WTC11 (cell line): ENCODE data around the gene RPS27. TPM values are rescaled to one million over a fixed set of nuclear protein-coding genes. Genes with fewer than 3 reads are reported as not detected.
A peak's percentile ranks its signal among the peaks of the same experiment; 100 is the strongest.

Experiments used
- ATF3 ChIP-seq: sonication (generic); formaldehyde crosslinking; conservative IDR thresholded peaks from 2 replicates; pipeline ENCODE4 v1.8.1; 2022; ENCODE audit warnings: mild to moderate bottlenecking, missing genetic modification reagents
- EMX1 ChIP-seq: fragments of 250-450 bp; sonication (Bioruptor Pico); IDR thresholded peaks from 2 replicates; pipeline ENCODE4 v1.8.0; 2021; ENCODE audit warnings: mild to moderate bottlenecking
- GRHL2 ChIP-seq: fragments of 250-450 bp; sonication (Bioruptor Pico); IDR thresholded peaks from 2 replicates; pipeline ENCODE4 v1.8.0; 2022; ENCODE audit warnings: mild to moderate bottlenecking, moderate library complexity; ENCODE audit not compliant: insufficient replicate concordance, severe bottlenecking
- GTF2I ChIP-seq: fragments of 250-450 bp; sonication (Bioruptor Pico); conservative IDR thresholded peaks from 2 replicates; pipeline ENCODE4 v1.4.0; 2021; ENCODE audit warnings: mild to moderate bottlenecking
- JUN ChIP-seq: sonication (generic); formaldehyde crosslinking; IDR thresholded peaks from 2 replicates; pipeline ENCODE4 v1.8.0; 2023; ENCODE audit warnings: mild to moderate bottlenecking, missing genetic modification reagents
- MAX ChIP-seq: sonication (generic); formaldehyde crosslinking; IDR thresholded peaks from 2 replicates; pipeline ENCODE4 v1.8.0; 2022; ENCODE audit warnings: mild to moderate bottlenecking, missing genetic modification reagents
- MXD4 ChIP-seq: fragments of 250-450 bp; sonication (Bioruptor Pico); IDR thresholded peaks from 2 replicates; pipeline ENCODE4 v1.8.0; 2021; ENCODE audit warnings: mild to moderate bottlenecking, moderate library complexity, borderline replicate concordance
- NFATC4 ChIP-seq: fragments of 250-450 bp; sonication (Bioruptor Pico); IDR thresholded peaks from 2 replicates; pipeline ENCODE4 v1.9.0; 2021; ENCODE audit warnings: mild to moderate bottlenecking
- NFE2L1 ChIP-seq: sonication (generic); formaldehyde crosslinking; IDR thresholded peaks from 2 replicates; pipeline ENCODE4 v1.8.1; 2023; ENCODE audit warnings: missing genetic modification reagents
- NR1H2 ChIP-seq: sonication (generic); formaldehyde crosslinking; IDR thresholded peaks from 2 replicates; pipeline ENCODE4 v1.9.0; 2021; ENCODE audit warnings: mild to moderate bottlenecking, moderate library complexity, missing genetic modification reagents
- NR2C2 ChIP-seq: sonication (generic); formaldehyde crosslinking; IDR thresholded peaks from 2 replicates; pipeline ENCODE4 v1.8.0; 2022; ENCODE audit warnings: mild to moderate bottlenecking, missing genetic modification reagents
- SMAD4 ChIP-seq: sonication (generic); formaldehyde crosslinking; IDR thresholded peaks from 2 replicates; pipeline ENCODE4 v1.8.0; 2022; ENCODE audit warnings: mild to moderate bottlenecking, missing genetic modification reagents
- SOX15 ChIP-seq: fragments of 250-450 bp; sonication (Bioruptor Pico); IDR thresholded peaks from 2 replicates; pipeline ENCODE4 v1.9.0; 2021; ENCODE audit warnings: mild to moderate bottlenecking
- TEAD1 ChIP-seq: sonication (generic); formaldehyde crosslinking; IDR thresholded peaks from 2 replicates; pipeline ENCODE4 v1.8.0; 2022; ENCODE audit warnings: mild to moderate bottlenecking, missing genetic modification reagents
- USF1 ChIP-seq: sonication (generic); formaldehyde crosslinking; IDR thresholded peaks from 2 replicates; pipeline ENCODE4 v1.8.0; 2022; ENCODE audit warnings: mild to moderate bottlenecking, missing genetic modification reagents
- ZNF232 ChIP-seq: sonication (generic); formaldehyde crosslinking; IDR thresholded peaks from 2 replicates; pipeline ENCODE4 v1.8.0; 2022; ENCODE audit warnings: mild to moderate bottlenecking, missing genetic modification reagents
- total RNA-seq: library from RNA; stranded (reverse); gene quantifications from 3 replicates; pipeline ENCODE4 v1.2.3, GENCODE V29; 2021
- TF ChIP-seq, protein P1 (sequence below): fragments of 250-450 bp; sonication (Bioruptor Pico); conservative IDR thresholded peaks from 2 replicates; pipeline ENCODE4 v1.9.0; 2021; ENCODE audit warnings: mild to moderate bottlenecking
- TF ChIP-seq, protein P2 (sequence below): sonication (generic); formaldehyde crosslinking; IDR thresholded peaks from 2 replicates; pipeline ENCODE4 v1.8.1; 2023; ENCODE audit warnings: mild to moderate bottlenecking, missing genetic modification reagents, borderline replicate concordance
- TF ChIP-seq, protein P3 (sequence below): fragments of 250-450 bp; sonication (Bioruptor Pico); IDR thresholded peaks from 2 replicates; pipeline ENCODE4 v1.9.0; 2021; ENCODE audit warnings: mild to moderate bottlenecking
- TF ChIP-seq, protein P4 (sequence below): sonication (generic); formaldehyde crosslinking; IDR thresholded peaks from 2 replicates; pipeline ENCODE4 v1.8.0; 2023; ENCODE audit warnings: missing genetic modification reagents, mild to moderate bottlenecking, borderline replicate concordance
- TF ChIP-seq, protein P5 (sequence below): sonication (generic); formaldehyde crosslinking; IDR thresholded peaks from 2 replicates; pipeline ENCODE4 v1.8.1; 2022; ENCODE audit warnings: mild to moderate bottlenecking, missing genetic modification reagents, moderate library complexity, borderline replicate concordance

Gene RPS27
- total RNA-seq, 1 experiment from 2014 or later: 2,141 TPM

GRCh38 chr1:153958111-153958960, 32.2 kb upstream of the RPS27 start, which contains the start of gene CRTC2 (continued):
- TF ChIP-seq JUN (CRISPR knock-in tag) (0 out of 2 replicates have a peak, but pooled peaks have one; percentile 33), USF1 (CRISPR knock-in tag) (no peak), MXD4 (CRISPR knock-in tag) (no peak), NR2C2 (CRISPR knock-in tag) (no peak), SOX15 (CRISPR knock-in tag) (no peak), GRHL2 (CRISPR knock-in tag) (no peak), ZNF232 (CRISPR knock-in tag) (no peak), NR1H2 (CRISPR knock-in tag) (no peak), EMX1 (CRISPR knock-in tag) (peak; percentile 79; the same call in 1 of the 2 replicates), ATF3 (CRISPR knock-in tag) (no peak), NFE2L1 (CRISPR knock-in tag) (no peak), GTF2I (CRISPR knock-in tag) (no peak), NFATC4 (CRISPR knock-in tag) (peak; percentile 56; the same call in 1 of the 2 replicates), SMAD4 (CRISPR knock-in tag) (no peak), TEAD1 (no peak; the same call in 1 of the 2 replicates), MAX (CRISPR knock-in tag) (peak; percentile 37; the same call in 1 of the 2 replicates)
- TF ChIP-seq, protein P1, sequence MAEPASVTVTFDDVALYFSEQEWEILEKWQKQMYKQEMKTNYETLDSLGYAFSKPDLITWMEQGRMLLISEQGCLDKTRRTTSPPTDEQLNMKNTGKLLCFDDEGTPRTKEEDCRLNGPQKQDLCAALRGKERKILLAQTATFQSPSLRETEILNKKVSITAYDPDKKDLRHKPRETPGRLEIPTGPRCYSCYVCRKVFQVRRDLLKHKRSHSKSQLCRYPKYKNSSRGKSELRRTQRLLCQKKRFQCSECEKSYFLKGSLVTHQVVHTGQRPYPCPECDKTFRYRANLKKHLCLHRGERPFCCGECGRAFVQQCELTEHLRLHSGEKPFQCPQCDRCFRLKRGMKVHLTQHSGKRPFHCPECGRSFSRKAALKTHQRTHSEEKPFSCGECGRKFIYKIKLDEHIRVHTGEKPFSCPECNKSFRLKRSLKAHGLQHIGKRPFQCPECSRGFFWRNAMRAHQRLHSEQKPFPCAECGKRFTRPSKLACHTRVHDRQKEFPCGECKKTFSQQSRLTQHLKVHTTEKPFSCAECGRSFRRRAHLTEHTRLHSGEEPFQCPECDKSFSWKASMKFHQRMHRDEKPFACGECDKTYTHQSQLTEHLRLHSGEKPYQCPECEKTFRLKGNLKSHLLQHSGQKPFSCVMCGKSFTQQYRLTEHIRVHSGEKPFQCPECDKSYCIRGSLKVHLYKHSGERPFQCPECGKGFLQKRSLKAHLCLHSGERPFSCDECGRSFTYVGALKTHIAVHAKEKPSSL (CRISPR knock-in tag): peak; percentile 26; the same call in 1 of the 2 replicates
- TF ChIP-seq, protein P2, sequence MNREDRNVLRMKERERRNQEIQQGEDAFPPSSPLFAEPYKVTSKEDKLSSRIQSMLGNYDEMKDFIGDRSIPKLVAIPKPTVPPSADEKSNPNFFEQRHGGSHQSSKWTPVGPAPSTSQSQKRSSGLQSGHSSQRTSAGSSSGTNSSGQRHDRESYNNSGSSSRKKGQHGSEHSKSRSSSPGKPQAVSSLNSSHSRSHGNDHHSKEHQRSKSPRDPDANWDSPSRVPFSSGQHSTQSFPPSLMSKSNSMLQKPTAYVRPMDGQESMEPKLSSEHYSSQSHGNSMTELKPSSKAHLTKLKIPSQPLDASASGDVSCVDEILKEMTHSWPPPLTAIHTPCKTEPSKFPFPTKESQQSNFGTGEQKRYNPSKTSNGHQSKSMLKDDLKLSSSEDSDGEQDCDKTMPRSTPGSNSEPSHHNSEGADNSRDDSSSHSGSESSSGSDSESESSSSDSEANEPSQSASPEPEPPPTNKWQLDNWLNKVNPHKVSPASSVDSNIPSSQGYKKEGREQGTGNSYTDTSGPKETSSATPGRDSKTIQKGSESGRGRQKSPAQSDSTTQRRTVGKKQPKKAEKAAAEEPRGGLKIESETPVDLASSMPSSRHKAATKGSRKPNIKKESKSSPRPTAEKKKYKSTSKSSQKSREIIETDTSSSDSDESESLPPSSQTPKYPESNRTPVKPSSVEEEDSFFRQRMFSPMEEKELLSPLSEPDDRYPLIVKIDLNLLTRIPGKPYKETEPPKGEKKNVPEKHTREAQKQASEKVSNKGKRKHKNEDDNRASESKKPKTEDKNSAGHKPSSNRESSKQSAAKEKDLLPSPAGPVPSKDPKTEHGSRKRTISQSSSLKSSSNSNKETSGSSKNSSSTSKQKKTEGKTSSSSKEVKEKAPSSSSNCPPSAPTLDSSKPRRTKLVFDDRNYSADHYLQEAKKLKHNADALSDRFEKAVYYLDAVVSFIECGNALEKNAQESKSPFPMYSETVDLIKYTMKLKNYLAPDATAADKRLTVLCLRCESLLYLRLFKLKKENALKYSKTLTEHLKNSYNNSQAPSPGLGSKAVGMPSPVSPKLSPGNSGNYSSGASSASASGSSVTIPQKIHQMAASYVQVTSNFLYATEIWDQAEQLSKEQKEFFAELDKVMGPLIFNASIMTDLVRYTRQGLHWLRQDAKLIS (CRISPR knock-in tag): no peak
- TF ChIP-seq, protein P3, sequence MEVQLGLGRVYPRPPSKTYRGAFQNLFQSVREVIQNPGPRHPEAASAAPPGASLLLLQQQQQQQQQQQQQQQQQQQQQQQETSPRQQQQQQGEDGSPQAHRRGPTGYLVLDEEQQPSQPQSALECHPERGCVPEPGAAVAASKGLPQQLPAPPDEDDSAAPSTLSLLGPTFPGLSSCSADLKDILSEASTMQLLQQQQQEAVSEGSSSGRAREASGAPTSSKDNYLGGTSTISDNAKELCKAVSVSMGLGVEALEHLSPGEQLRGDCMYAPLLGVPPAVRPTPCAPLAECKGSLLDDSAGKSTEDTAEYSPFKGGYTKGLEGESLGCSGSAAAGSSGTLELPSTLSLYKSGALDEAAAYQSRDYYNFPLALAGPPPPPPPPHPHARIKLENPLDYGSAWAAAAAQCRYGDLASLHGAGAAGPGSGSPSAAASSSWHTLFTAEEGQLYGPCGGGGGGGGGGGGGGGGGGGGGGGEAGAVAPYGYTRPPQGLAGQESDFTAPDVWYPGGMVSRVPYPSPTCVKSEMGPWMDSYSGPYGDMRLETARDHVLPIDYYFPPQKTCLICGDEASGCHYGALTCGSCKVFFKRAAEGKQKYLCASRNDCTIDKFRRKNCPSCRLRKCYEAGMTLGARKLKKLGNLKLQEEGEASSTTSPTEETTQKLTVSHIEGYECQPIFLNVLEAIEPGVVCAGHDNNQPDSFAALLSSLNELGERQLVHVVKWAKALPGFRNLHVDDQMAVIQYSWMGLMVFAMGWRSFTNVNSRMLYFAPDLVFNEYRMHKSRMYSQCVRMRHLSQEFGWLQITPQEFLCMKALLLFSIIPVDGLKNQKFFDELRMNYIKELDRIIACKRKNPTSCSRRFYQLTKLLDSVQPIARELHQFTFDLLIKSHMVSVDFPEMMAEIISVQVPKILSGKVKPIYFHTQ (CRISPR knock-in tag): no peak
- TF ChIP-seq, protein P4, sequence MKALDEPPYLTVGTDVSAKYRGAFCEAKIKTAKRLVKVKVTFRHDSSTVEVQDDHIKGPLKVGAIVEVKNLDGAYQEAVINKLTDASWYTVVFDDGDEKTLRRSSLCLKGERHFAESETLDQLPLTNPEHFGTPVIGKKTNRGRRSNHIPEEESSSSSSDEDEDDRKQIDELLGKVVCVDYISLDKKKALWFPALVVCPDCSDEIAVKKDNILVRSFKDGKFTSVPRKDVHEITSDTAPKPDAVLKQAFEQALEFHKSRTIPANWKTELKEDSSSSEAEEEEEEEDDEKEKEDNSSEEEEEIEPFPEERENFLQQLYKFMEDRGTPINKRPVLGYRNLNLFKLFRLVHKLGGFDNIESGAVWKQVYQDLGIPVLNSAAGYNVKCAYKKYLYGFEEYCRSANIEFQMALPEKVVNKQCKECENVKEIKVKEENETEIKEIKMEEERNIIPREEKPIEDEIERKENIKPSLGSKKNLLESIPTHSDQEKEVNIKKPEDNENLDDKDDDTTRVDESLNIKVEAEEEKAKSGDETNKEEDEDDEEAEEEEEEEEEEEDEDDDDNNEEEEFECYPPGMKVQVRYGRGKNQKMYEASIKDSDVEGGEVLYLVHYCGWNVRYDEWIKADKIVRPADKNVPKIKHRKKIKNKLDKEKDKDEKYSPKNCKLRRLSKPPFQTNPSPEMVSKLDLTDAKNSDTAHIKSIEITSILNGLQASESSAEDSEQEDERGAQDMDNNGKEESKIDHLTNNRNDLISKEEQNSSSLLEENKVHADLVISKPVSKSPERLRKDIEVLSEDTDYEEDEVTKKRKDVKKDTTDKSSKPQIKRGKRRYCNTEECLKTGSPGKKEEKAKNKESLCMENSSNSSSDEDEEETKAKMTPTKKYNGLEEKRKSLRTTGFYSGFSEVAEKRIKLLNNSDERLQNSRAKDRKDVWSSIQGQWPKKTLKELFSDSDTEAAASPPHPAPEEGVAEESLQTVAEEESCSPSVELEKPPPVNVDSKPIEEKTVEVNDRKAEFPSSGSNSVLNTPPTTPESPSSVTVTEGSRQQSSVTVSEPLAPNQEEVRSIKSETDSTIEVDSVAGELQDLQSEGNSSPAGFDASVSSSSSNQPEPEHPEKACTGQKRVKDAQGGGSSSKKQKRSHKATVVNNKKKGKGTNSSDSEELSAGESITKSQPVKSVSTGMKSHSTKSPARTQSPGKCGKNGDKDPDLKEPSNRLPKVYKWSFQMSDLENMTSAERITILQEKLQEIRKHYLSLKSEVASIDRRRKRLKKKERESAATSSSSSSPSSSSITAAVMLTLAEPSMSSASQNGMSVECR: peak; percentile 69
- TF ChIP-seq, protein P5, sequence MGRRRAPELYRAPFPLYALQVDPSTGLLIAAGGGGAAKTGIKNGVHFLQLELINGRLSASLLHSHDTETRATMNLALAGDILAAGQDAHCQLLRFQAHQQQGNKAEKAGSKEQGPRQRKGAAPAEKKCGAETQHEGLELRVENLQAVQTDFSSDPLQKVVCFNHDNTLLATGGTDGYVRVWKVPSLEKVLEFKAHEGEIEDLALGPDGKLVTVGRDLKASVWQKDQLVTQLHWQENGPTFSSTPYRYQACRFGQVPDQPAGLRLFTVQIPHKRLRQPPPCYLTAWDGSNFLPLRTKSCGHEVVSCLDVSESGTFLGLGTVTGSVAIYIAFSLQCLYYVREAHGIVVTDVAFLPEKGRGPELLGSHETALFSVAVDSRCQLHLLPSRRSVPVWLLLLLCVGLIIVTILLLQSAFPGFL: no peak
